Endothelial cell of umbilical vein (primary cell): ENCODE results near the gene PLB1. TPM values are rescaled to one million over a fixed set of nuclear protein-coding genes. Genes with fewer than 3 reads are reported as not detected.

ENCODE experiments used
- BruUV-seq: library from RNA; stranded (reverse); fragments of 400-500 nt; replicated peaks from 2 replicates; lab custom pipeline; 2021; lab: Mats Ljungman, UMichigan
- CTCF ChIA-PET: fragments of 300-600, 350-600 bp; sonication (Branson Sonifier 250); formaldehyde crosslinking; loops from one replicate; lab custom pipeline; 2021; ENCODE audit warnings: antibody characterized with exemption, inconsistent platforms; lab: Charles Lee
- POLR2A ChIA-PET: fragments of 300-600, 350-600 bp; sonication (Branson Sonifier 250); formaldehyde crosslinking; loops from one replicate; lab custom pipeline; 2021; ENCODE audit warnings: antibody characterized with exemption, inconsistent platforms; lab: Charles Lee
- DNase-seq: peaks from one replicate; pipeline ENCODE4 v3.0.0-alpha.2; 2011; ENCODE audit warnings: low read depth, low spot score
- FAIRE-seq: peaks from 2 replicates; lab custom pipeline; 2011; peaks lifted over from hg19 to GRCh38; lab: Jason Lieb, UNC
- H2AFZ ChIP-seq: 2 replicates; pipeline ENCODE4 v1.6.0; 2012; ENCODE audit warnings: low read depth, low read length, control low read depth, inconsistent platforms
- H3K27ac ChIP-seq: 2 replicates; pipeline ENCODE4 v1.5.1; 2011; ENCODE audit warnings: low read depth, mild to moderate bottlenecking, control low read depth, low read length, moderate library complexity; ENCODE audit not compliant: insufficient read depth
- H3K27me3 ChIP-seq, 2 experiments: 2 replicates each; pipeline versions ENCODE4 v1.6.0 to v1.6.1; 2011; ENCODE audit warnings: low read length in 2 of 2, mixed read lengths in 1 of 2; ENCODE audit not compliant: control insufficient read depth in 2 of 2, insufficient read depth in 2 of 2
- H3K36me3 ChIP-seq, 2 experiments: 2 replicates in 1 of 2; 3 replicates in 1 of 2; pipeline ENCODE4 v1.5.1; 2011; ENCODE audit warnings: low read length in 2 of 2, mild to moderate bottlenecking in 1 of 2, moderate library complexity in 1 of 2; ENCODE audit not compliant: control insufficient read depth in 2 of 2, insufficient read depth in 2 of 2; ENCODE audit errors: extremely low read depth in 1 of 2
- H3K4me1 ChIP-seq: 3 replicates; pipeline ENCODE4 v1.5.1; 2011; ENCODE audit warnings: mild to moderate bottlenecking, low read length; ENCODE audit not compliant: control insufficient read depth, insufficient read depth; ENCODE audit errors: extremely low read depth
- H3K4me2 ChIP-seq: 2 replicates; pipeline ENCODE4 v1.6.1; 2011; ENCODE audit warnings: low read length, control low read depth, mixed read lengths; ENCODE audit not compliant: insufficient read depth
- H3K4me3 ChIP-seq, 3 experiments: fragments of 200-600 bp in 1 of 3; sonication (generic), shearing (Covaris generic) in 1 of 3; replicated peaks in 1 of 3; 2 replicates each; pipeline ENCODE4 v1.5.1; 2011 to 2016; ENCODE audit warnings: control low read depth in 3 of 3, low read length in 3 of 3, mild to moderate bottlenecking in 2 of 3, inconsistent platforms in 1 of 3, low read depth in 1 of 3, moderate library complexity in 1 of 3; ENCODE audit not compliant: insufficient read depth in 1 of 3
- H3K79me2 ChIP-seq: 2 replicates; pipeline ENCODE4 v1.6.0; 2012; ENCODE audit warnings: low read length, inconsistent platforms; ENCODE audit not compliant: control insufficient read depth, insufficient read depth
- H3K9ac ChIP-seq: replicated peaks from 2 replicates; pipeline ENCODE3; 2011; ENCODE audit warnings: low read length, control low read depth; ENCODE audit not compliant: insufficient read depth; ENCODE audit errors: extremely low read depth
- H3K9me1 ChIP-seq: replicated peaks from 3 replicates; pipeline ENCODE4 v1.6.0; 2011; ENCODE audit warnings: mild to moderate bottlenecking, low read length; ENCODE audit not compliant: control insufficient read depth, insufficient read depth; ENCODE audit errors: extremely low read depth
- H3K9me3 ChIP-seq: replicated peaks from 2 replicates; pipeline ENCODE4 v1.5.1; 2012; ENCODE audit warnings: low read length, inconsistent platforms; ENCODE audit not compliant: control insufficient read depth, insufficient read depth
- H4K20me1 ChIP-seq: replicated peaks from 2 replicates; pipeline ENCODE3; 2011; ENCODE audit warnings: mild to moderate bottlenecking, low read length; ENCODE audit not compliant: control insufficient read depth, insufficient read depth; ENCODE audit errors: extremely low read depth
- EZH2 ChIP-seq: IDR thresholded peaks from 2 replicates; pipeline ENCODE4 v1.6.1; 2012; ENCODE audit warnings: borderline replicate concordance, low read depth, mild to moderate bottlenecking, moderate library complexity, low read length, inconsistent platforms; ENCODE audit not compliant: severe bottlenecking
- FOS ChIP-seq: IDR thresholded peaks from 2 replicates; pipeline ENCODE4 v1.6.1; 2011; ENCODE audit warnings: mild to moderate bottlenecking, low read length, moderate library complexity, borderline replicate concordance; ENCODE audit not compliant: insufficient read depth
- GATA2 ChIP-seq: IDR thresholded peaks from 2 replicates; pipeline ENCODE4 v1.7.0; 2011; ENCODE audit warnings: low read depth, mild to moderate bottlenecking, moderate library complexity, mixed read lengths, low read length; ENCODE audit not compliant: insufficient read length, insufficient read depth
- JUN ChIP-seq: IDR thresholded peaks from 2 replicates; pipeline ENCODE4 v1.6.1; 2011; ENCODE audit warnings: borderline replicate concordance, low read depth; ENCODE audit not compliant: insufficient read length, insufficient read depth
- MAX ChIP-seq: IDR thresholded peaks from 2 replicates; pipeline ENCODE4 v1.6.1; 2011; ENCODE audit not compliant: insufficient read depth, insufficient read length
- MYC ChIP-seq: IDR thresholded peaks from one replicate; pipeline ENCODE4 v1.6.1; 2011; ENCODE audit warnings: mild to moderate bottlenecking, low read depth, low read length
- POLR2A ChIP-seq: IDR thresholded peaks from 2 replicates; pipeline ENCODE4 v1.6.1; 2012; ENCODE audit warnings: low read depth, mild to moderate bottlenecking, control low read depth, low read length
- POLR2AphosphoS5 ChIP-seq: IDR thresholded peaks from 2 replicates; pipeline ENCODE4 v1.6.1; 2012; ENCODE audit warnings: low read depth, mild to moderate bottlenecking, control low read depth, low read length, moderate library complexity; ENCODE audit not compliant: insufficient read depth
- dilution Hi-C: fragments of 300-500 bp; cut with MboI; formaldehyde crosslinking; loops from one replicate; pipeline ENCODE4 v1.15.0; 2019; ENCODE audit warnings: low sequenced_read_pairs; ENCODE audit not compliant: extremely low pct_ligation_motif_present
- intact Hi-C: fragments of 100-400 bp; cut with micrococcal nuclease; formaldehyde crosslinking; loops from one replicate; pipeline ENCODE4 v1.10.0; 2022
- polyA plus RNA-seq, 4 experiments: library from polyadenylated mRNA; depleted of rRNA in 3 of 4; stranded (reverse) in 3 of 4; unstranded in 1 of 4; fragments of >200 nt; gene quantifications; 2 replicates each; pipeline versions ENCODE4 v1.2.1 to v1.2.3, GENCODE V29; 2011 to 2012; ENCODE audit warnings: missing spikeins in 1 of 4
- total RNA-seq: library from RNA; stranded (reverse); gene quantifications from 2 replicates; pipeline ENCODE4 v1.2.3, GENCODE V29; 2021
- TF ChIP-seq, protein P1 (sequence below), 2 donors: IDR thresholded peaks; 1 replicate in 1 of 2; 2 replicates in 1 of 2; pipeline ENCODE4 v1.5.1; 2011; ENCODE audit warnings: low read length in 2 of 2, mild to moderate bottlenecking in 2 of 2, moderate library complexity in 2 of 2, control low read depth in 1 of 2, inconsistent platforms in 1 of 2, low read depth in 1 of 2; ENCODE audit not compliant: insufficient read depth in 1 of 2; ENCODE audit errors: extremely low read depth in 1 of 2

The PLB1 gene
- total and polyA plus RNA-seq, 2 donors (not counting 3 experiments of a cell fraction or from before 2014, with no cell fraction given): 0.75 to 0.80 TPM

GRCh38 chr2:28626891-28627421, 131.1 kb downstream of the PLB1 start:
- no peak for FAIRE-seq
- intact Hi-C loops (no loop called here), dilution Hi-C loops (no loop called here)
- Histone ChIP-seq H3K4me1 (peaks cover 4% of the 10 kb centered on the region), H2AFZ (no peak overlapping the region), H3K4me3 (no peak overlapping the region), H3K27me3 (no peaks in the 10 kb centered on the region), H4K20me1 (no peaks in the 10 kb centered on the region), H3K36me3 (no peaks in the 10 kb centered on the region), H3K4me2 (no peak overlapping the region), H3K9ac (no peak overlapping the region), H3K79me2 (no peaks in the 10 kb centered on the region), H3K27ac (no peak overlapping the region), H3K9me1 (no peaks in the 10 kb centered on the region), H3K9me3 (no peaks in the 10 kb centered on the region)
- DNase-seq: no peak
- CTCF ChIA-PET: no interaction called here
- TF ChIP-seq MYC: no peak
- TF ChIP-seq FOS: no peak
- TF ChIP-seq JUN: no peak
- POLR2A ChIA-PET: no interaction called here
- no TSS peak for BruUV-seq

GRCh38 chr2:28627722-28628480, 132.0 kb downstream of the PLB1 start:
- Histone ChIP-seq H3K9me1 (no peaks in the 10 kb centered on the region), H3K4me3 (no peak overlapping the region), H2AFZ (no peak overlapping the region), H3K27ac (no peak overlapping the region), H3K9ac (no peak overlapping the region), H3K36me3 (no peaks in the 10 kb centered on the region), H3K4me2 (no peak overlapping the region), H4K20me1 (no peaks in the 10 kb centered on the region), H3K79me2 (no peaks in the 10 kb centered on the region), H3K9me3 (no peaks in the 10 kb centered on the region), H3K4me1 (no peaks in the 10 kb centered on the region), H3K27me3 (no peaks in the 10 kb centered on the region)
- dilution Hi-C loops: no loop called here
- ChIA-PET POLR2A (interaction anchor here (0.5 kb wide), 1 partner anchor 182 kb away, joined by 5 read pairs; no protein-coding TSS in a partner anchor), CTCF (no interaction called here)
- no peak for DNase-seq
- no TSS peak for BruUV-seq
- FAIRE-seq: no peak
- intact Hi-C loops: no loop called here
- TF ChIP-seq POLR2AphosphoS5 (no peak), MAX (no peak), JUN (no peak), MYC (no peak), POLR2A (no peak), GATA2 (no peak), EZH2 (no peak), FOS (no peak)
- TF ChIP-seq, protein P1, sequence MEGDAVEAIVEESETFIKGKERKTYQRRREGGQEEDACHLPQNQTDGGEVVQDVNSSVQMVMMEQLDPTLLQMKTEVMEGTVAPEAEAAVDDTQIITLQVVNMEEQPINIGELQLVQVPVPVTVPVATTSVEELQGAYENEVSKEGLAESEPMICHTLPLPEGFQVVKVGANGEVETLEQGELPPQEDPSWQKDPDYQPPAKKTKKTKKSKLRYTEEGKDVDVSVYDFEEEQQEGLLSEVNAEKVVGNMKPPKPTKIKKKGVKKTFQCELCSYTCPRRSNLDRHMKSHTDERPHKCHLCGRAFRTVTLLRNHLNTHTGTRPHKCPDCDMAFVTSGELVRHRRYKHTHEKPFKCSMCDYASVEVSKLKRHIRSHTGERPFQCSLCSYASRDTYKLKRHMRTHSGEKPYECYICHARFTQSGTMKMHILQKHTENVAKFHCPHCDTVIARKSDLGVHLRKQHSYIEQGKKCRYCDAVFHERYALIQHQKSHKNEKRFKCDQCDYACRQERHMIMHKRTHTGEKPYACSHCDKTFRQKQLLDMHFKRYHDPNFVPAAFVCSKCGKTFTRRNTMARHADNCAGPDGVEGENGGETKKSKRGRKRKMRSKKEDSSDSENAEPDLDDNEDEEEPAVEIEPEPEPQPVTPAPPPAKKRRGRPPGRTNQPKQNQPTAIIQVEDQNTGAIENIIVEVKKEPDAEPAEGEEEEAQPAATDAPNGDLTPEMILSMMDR (IDR thresholded peaks at IDR 0.05; ENCODE audit: extremely low read depth in 1 of 2, insufficient read depth in 1 of 2, low read depth in 1 of 2, low read length in 2 of 2): no peak
